ENCODE results near the gene ACSL3.
"Not testable (repeated sequence)": the region's sequence is repeated elsewhere in the genome, so short reads cannot be mapped to it uniquely, and the experiment has no call there.

Gene ACSL3

GRCh38 chr2:222862909-222863544 is 2.2 kb downstream of the ACSL3 start:
- CTCF ChIA-PET = interaction anchor here (1.1 to 2.1 kb wide), 5 partner anchors 13 to 152 kb away, joined by 4 to 8 read pairs (median 4); no protein-coding TSS in a partner anchor
- no peak for DNase-seq
- Mint-ChIP-seq H3K27me3 (peaks cover 4% of the 10 kb centered on the region), H3K36me3 (peaks cover 4% of the 10 kb centered on the region), H3K9me3 (no peaks in the 10 kb centered on the region), H3K4me3 (no peak overlapping the region), H3K27ac (no peak overlapping the region), H3K4me1 (peaks cover 12% of the 10 kb centered on the region)

DNA sequence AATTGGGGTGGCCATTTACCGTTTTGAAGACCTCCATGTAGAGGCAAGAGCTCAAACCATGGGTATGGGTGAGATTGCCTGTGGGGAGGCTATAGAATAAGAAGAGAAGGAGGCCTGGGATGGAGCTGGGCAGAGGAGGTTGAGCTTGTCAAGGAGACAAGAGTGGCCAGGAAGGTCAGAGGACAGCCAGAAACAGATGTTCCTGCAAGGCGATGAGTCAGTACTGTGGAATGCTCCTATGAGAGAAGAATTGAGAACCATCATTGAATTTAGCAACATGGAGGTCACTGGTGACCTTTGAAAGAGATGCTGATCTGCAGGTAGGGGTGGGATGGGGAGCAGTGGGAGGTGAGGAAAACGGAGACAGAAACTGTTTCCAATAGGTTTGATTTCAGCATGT is 3.5 kb downstream of the ACSL3 start:
- Mint-ChIP-seq H3K27ac (no peak overlapping the region), H3K9me3 (no peaks in the 10 kb centered on the region), H3K36me3 (peaks cover 4% of the 10 kb centered on the region), H3K27me3 (no peaks in the 10 kb centered on the region), H3K4me3 (no peak overlapping the region), H3K4me1 (peaks cover 12% of the 10 kb centered on the region)
- CTCF ChIA-PET = interaction anchor here (1.1 to 2.1 kb wide), 2 partner anchors 39 to 41 kb away, joined by 3 to 8 read pairs; no protein-coding TSS in a partner anchor
- no peak for DNase-seq

- DNase-seq = no peak
- CTCF ChIA-PET = interaction anchor here (1.3 to 1.4 kb wide), 2 partner anchors 75 to 174 kb away, joined by 4 read pairs; no protein-coding TSS in a partner anchor
- no peaks in the 10 kb centered on the region for H3K9me3 Mint-ChIP-seq
- H3K36me3 Mint-ChIP-seq = peaks cover 4% of the 10 kb centered on the region
- peaks cover 7% of the 10 kb centered on the region for H3K4me1 Mint-ChIP-seq
- no peaks in the 10 kb centered on the region for H3K27me3 Mint-ChIP-seq
- no peak overlapping the region for H3K4me3 Mint-ChIP-seq
- H3K27ac Mint-ChIP-seq = no peak overlapping the region
These were observed 4.5 kb downstream of the ACSL3 start for GRCh38 chr2:222865301-222865700.

- Mint-ChIP-seq H3K9me3 (no peaks in the 10 kb centered on the region), H3K4me3 (no peak overlapping the region), H3K36me3 (peaks cover 3% of the 10 kb centered on the region), H3K27me3 (no peaks in the 10 kb centered on the region), H3K4me1 (peaks cover 6% of the 10 kb centered on the region), H3K27ac (no peak overlapping the region)
- CTCF ChIA-PET = interaction anchor here (1.3 to 1.4 kb wide), 2 partner anchors 73 to 176 kb away, joined by 4 read pairs; no protein-coding TSS in a partner anchor
- no peak for DNase-seq
These were observed 5.6 kb downstream of the ACSL3 start for GRCh38 chr2:222866358-222866960.

GRCh38 chr2:222868560-222869251 is 7.9 kb downstream of the ACSL3 start:
- H3K4me1 Mint-ChIP-seq, DNase-seq, H3K9me3 Mint-ChIP-seq, H3K4me3 Mint-ChIP-seq, H3K27ac Mint-ChIP-seq, H3K27me3 Mint-ChIP-seq, H3K36me3 Mint-ChIP-seq: not testable (repeated sequence)
- CTCF ChIA-PET = interaction anchor here (0.7 to 1.5 kb wide), 2 partner anchors 178 to 715 kb away, joined by 3 read pairs; no protein-coding TSS in a partner anchor

GRCh38 chr2:222869252-222869560 is 8.4 kb downstream of the ACSL3 start:
- H3K27me3 Mint-ChIP-seq = no peaks in the 10 kb centered on the region
- no peaks in the 10 kb centered on the region for H3K36me3 Mint-ChIP-seq
- CTCF ChIA-PET = interaction anchor here (1.5 kb wide), 1 partner anchor 178 kb away, joined by 3 read pairs; no protein-coding TSS in a partner anchor
- no peaks in the 10 kb centered on the region for H3K9me3 Mint-ChIP-seq
- peaks cover 6% of the 10 kb centered on the region for H3K4me1 Mint-ChIP-seq
- H3K27ac Mint-ChIP-seq = no peak overlapping the region
- no peak overlapping the region for H3K4me3 Mint-ChIP-seq
- no peak for DNase-seq

- no peak for DNase-seq
- Mint-ChIP-seq H3K4me3 (no peak overlapping the region), H3K27ac (no peak overlapping the region), H3K4me1 (no peaks in the 10 kb centered on the region), H3K27me3 (no peaks in the 10 kb centered on the region), H3K36me3 (no peaks in the 10 kb centered on the region), H3K9me3 (no peaks in the 10 kb centered on the region)
- CTCF ChIA-PET = interaction anchor here (0.6 kb wide), 1 partner anchor 158 kb away, joined by 3 read pairs; no protein-coding TSS in a partner anchor
These were observed 10.5 kb downstream of the ACSL3 start for GRCh38 chr2:222871291-222871690.

DNA sequence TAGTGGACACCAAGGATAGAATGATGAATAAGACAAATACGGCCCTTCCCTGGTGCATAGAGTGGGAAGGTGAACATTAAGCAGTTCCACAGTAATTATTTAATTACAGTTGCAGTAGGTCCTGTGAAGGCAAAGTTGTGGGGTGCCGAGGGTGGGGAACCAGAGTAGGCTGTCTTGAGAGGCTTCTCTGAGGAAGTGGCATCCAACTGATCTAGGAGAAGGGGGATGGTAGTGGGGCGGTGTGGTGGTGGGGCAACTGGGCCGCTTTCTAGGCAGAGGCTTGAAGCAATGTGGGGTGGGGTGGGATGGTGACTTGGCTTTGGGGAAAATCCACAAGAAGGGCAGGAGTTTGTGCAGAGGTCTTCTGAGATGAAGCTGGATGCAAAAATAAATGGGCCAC is 11.7 kb downstream of the ACSL3 start:
- no peak overlapping the region for H3K4me3 Mint-ChIP-seq
- no peaks in the 10 kb centered on the region for H3K9me3 Mint-ChIP-seq
- DNase-seq = no peak
- H3K4me1 Mint-ChIP-seq = no peaks in the 10 kb centered on the region
- no peaks in the 10 kb centered on the region for H3K36me3 Mint-ChIP-seq
- no peak overlapping the region for H3K27ac Mint-ChIP-seq
- CTCF ChIA-PET = no interaction called here
- no peaks in the 10 kb centered on the region for H3K27me3 Mint-ChIP-seq

DNA sequence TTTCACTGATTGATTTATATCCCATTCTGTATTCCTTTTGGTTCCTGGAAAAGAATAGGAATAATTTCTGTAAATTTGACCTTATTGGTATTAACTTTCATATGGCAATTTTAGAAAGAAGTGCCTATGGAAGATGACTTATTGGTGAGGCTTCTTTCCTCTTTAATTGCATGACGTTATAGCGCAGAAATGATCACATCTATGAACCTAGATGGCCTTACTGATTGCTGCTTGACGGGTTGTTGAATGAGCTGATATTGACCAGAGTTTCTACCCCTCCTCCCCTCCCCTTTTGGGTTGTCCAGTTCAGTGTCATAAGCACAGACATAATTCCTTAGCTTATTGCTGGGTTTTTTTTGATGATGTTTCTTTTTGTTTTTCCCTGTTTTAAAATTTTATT is 14.6 kb downstream of the ACSL3 start:
- Mint-ChIP-seq H3K9me3 (no peaks in the 10 kb centered on the region), H3K36me3 (no peaks in the 10 kb centered on the region), H3K4me1 (no peaks in the 10 kb centered on the region), H3K27me3 (no peaks in the 10 kb centered on the region), H3K27ac (no peak overlapping the region), H3K4me3 (no peak overlapping the region)
- CTCF ChIA-PET = interaction anchor here (0.6 to 1.4 kb wide), 4 partner anchors 12 to 175 kb away, joined by 3 to 5 read pairs (median 4); no protein-coding TSS in a partner anchor
- no peak for DNase-seq

GRCh38 chr2:222876947-222877346 is 16.1 kb downstream of the ACSL3 start:
- Mint-ChIP-seq H3K4me1 (no peaks in the 10 kb centered on the region), H3K9me3 (no peaks in the 10 kb centered on the region), H3K27ac (no peak overlapping the region), H3K36me3 (no peaks in the 10 kb centered on the region), H3K4me3 (no peak overlapping the region), H3K27me3 (no peaks in the 10 kb centered on the region)
- CTCF ChIA-PET = interaction anchor here (0.6 to 1.4 kb wide), 2 partner anchors 14 to 182 kb away, joined by 4 to 5 read pairs; no protein-coding TSS in a partner anchor
- no peak for DNase-seq

DNA sequence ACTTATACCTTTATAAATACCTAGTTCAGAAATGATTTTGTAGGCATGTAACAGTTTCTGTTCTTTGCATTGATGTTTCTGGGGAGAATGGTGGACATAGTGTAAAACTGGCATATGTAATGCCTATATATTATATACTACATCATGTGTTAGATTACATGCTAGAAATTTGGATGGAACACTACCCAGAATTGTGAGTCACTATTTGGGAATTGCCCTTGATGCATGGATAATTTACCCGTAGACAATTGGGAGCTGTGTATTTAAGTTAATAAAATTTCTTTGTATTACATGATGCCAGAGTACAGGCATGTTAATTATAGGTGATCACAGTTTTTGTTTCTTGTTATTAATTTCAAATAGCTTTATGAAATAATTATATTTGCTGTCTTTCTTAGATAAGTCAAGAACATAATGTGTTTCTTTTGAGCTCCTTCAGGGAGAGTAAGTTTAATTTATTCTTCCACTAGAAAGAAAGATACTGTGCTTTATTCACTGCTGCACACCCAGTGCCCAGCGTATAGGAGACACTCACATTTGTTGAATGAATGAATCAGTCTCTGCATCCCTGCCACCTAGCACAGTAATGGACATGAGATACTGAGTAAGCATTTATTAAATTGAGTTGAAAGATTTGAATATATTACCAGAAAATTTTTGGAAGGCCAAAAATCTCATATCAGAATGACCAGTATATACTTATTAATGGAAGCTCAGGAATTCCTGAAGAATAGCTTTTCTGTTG is 16.9 kb downstream of the ACSL3 start:
- Mint-ChIP-seq H3K27me3 (no peaks in the 10 kb centered on the region), H3K36me3 (no peaks in the 10 kb centered on the region), H3K4me1 (no peaks in the 10 kb centered on the region), H3K4me3 (no peak overlapping the region), H3K27ac (no peak overlapping the region), H3K9me3 (no peaks in the 10 kb centered on the region)
- no peak for DNase-seq
- CTCF ChIA-PET = no interaction called here

DNA sequence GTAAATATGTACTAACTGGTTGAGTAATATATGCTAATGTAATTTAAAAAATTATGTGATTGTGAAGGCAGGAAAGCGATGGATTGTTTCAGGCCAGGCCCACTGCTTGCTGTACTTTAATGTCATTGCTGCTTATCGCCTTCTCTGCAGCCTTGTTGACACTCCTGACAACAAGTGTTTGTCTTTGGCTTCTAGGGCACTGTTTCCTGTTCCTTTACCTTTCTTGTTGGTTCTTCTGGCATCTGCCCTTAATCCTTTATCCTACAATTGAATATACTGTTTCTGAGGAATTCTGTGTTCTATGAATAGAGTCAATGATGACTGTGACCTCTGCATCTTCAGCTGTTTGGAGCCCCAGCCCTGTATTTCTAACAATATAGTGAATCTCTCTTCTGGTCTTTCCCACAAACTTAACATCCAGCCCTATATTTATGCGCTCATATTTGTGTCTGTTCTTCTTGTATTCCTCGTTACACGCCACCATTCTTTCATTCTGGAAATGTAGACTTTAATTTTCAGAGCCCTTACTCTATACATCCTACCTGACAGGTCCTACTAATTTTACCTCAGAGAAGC is 17.6 kb downstream of the ACSL3 start:
- no peak for DNase-seq
- no peaks in the 10 kb centered on the region for H3K9me3 Mint-ChIP-seq
- H3K27ac Mint-ChIP-seq = no peak overlapping the region
- CTCF ChIA-PET = no interaction called here
- H3K36me3 Mint-ChIP-seq = no peaks in the 10 kb centered on the region
- H3K4me1 Mint-ChIP-seq = no peaks in the 10 kb centered on the region
- H3K4me3 Mint-ChIP-seq = no peak overlapping the region
- no peaks in the 10 kb centered on the region for H3K27me3 Mint-ChIP-seq

DNA sequence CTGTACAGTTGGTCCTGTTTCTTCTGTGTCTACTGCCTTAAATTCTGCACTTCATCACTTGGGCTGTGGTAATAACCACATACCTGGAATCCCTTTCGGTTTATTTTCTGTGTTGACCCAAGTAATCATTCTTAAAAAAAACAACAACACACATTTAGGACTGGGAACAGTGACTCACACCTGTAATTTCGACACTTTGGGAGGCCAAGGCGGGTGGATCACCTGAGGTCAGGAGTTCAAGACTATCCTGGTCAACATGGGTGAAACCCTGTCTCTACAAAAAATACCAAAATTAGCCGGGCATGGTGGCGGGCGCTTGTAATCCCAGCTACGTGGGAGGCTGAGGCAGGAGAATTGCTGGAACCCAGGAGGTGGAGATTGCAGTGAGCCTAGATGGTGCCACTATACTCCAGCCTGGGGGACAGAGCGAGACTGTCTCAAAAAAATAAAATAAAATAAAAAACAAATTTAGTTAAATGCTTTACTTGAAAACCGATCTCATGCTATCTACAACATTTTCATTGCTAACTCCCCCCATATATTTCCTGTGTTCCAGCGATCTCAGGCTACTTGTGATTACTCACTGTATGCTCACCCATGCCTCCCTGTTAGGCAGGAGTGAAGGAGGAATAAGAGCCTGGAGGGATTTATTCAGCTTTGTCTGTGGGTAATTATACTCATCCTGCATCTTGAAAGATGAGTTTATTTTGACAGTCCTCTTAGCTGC is 18.2 kb downstream of the ACSL3 start:
- no peaks in the 10 kb centered on the region for H3K4me1 Mint-ChIP-seq
- no peaks in the 10 kb centered on the region for H3K27me3 Mint-ChIP-seq
- H3K9me3 Mint-ChIP-seq = no peaks in the 10 kb centered on the region
- no peak overlapping the region for H3K4me3 Mint-ChIP-seq
- CTCF ChIA-PET = no interaction called here
- no peak overlapping the region for H3K27ac Mint-ChIP-seq
- DNase-seq = no peak
- no peaks in the 10 kb centered on the region for H3K36me3 Mint-ChIP-seq
